Cardiac fibroblast (primary cell): ENCODE measurements around the gene INPP4A.
A peak's percentile ranks its signal among the peaks of the same experiment; 100 is the strongest.

Source experiments
- DNase-seq, 2 donors: peaks; one replicate each; pipeline versions ENCODE4 v3.0.0 to v3.0.0-alpha.2; 2010; ENCODE audit warnings: low read depth in 2 of 2
- H3K4me3 ChIP-seq, 2 donors: replicated peaks in 1 of 2; 1 replicate in 1 of 2; 2 replicates in 1 of 2; pipeline ENCODE4 v1.5.1; 2011; ENCODE audit warnings: low read depth in 2 of 2, low read length in 2 of 2, mild to moderate bottlenecking in 2 of 2, moderate library complexity in 1 of 2
- CTCF ChIP-seq: IDR thresholded peaks from one replicate; pipeline ENCODE4 v1.5.1; 2011; ENCODE audit warnings: low read depth, mild to moderate bottlenecking, low read length, inconsistent platforms

INPP4A gene

GRCh38 chr2:98507461-98507860 is 62.8 kb downstream of the INPP4A start:
- no peak for TF ChIP-seq CTCF
- DNase-seq: no peak
- H3K4me3 ChIP-seq: no peak overlapping the region

- no peak overlapping the region for H3K4me3 ChIP-seq
- no peak for TF ChIP-seq CTCF
- peak; percentile 47 to 66 for DNase-seq
Observed at GRCh38 chr2:98507891-98508708, 63.4 kb downstream of the INPP4A start.

- no peak for TF ChIP-seq CTCF
Observed at GRCh38 chr2:98508709-98509066, 64.0 kb downstream of the INPP4A start.

GRCh38 chr2:98509542-98510321 is 65.1 kb downstream of the INPP4A start:
- no peak overlapping the region for H3K4me3 ChIP-seq
- DNase-seq: no peak
- no peak for TF ChIP-seq CTCF

More at GRCh38 chr2:98508709-98509066, 64.0 kb downstream of the INPP4A start:
- DNase-seq: peak; percentile 90 to 91
- no peak overlapping the region for H3K4me3 ChIP-seq

GRCh38 chr2:98510322-98510662 is 65.6 kb downstream of the INPP4A start:
- TF ChIP-seq CTCF: no peak
- DNase-seq: no peak
- no peak overlapping the region for H3K4me3 ChIP-seq

- no peak overlapping the region for H3K4me3 ChIP-seq
- DNase-seq: no peak
- no peak for TF ChIP-seq CTCF
Observed at GRCh38 chr2:98511981-98512380, 67.3 kb downstream of the INPP4A start.
